Heart left ventricle (tissue), 16 donors: ENCODE measurements around the gene PCDHGA3. TPM values are rescaled to one million over a fixed set of nuclear protein-coding genes. Genes with fewer than 3 reads are reported as not detected.

Experiments used
- ATAC-seq, 4 donors: fragments of 200-7000 bp; cut with Tn5 transposase; one replicate each; pipeline ENCODE4 v1.9.1; 2020 to 2022; ENCODE audit warnings: moderate library complexity in 4 of 4, mild to moderate bottlenecking in 3 of 4, moderate number of reproducible peaks in 1 of 4
- DNase-seq, 5 donors: peaks; one replicate each; pipeline ENCODE4 v3.0.0-alpha.2; 2020
- H3K27ac ChIP-seq, 12 donors: fragments of 200-600 bp; sonication (generic) in 4 of 12; one replicate each; pipeline versions ENCODE4 v1.5.0 to v1.8.0; 2016 to 2022; ENCODE audit warnings: mild to moderate bottlenecking in 2 of 12
- H3K27me3 ChIP-seq, 9 donors: fragments of 200-600 bp; sonication (generic) in 2 of 9; one replicate each; pipeline versions ENCODE4 v1.5.1 to v1.8.0; 2016 to 2022; ENCODE audit warnings: mild to moderate bottlenecking in 3 of 9
- H3K36me3 ChIP-seq, 9 donors: fragments of 200-600 bp; sonication (generic) in 2 of 9; one replicate each; pipeline versions ENCODE4 v1.5.0 to v1.8.0; 2018 to 2022; ENCODE audit warnings: mild to moderate bottlenecking in 2 of 9
- H3K4me1 ChIP-seq, 12 donors: fragments of 200-600 bp; sonication (generic) in 4 of 12; one replicate each; pipeline versions ENCODE4 v1.5.0 to v1.8.0; 2016 to 2022; ENCODE audit warnings: mild to moderate bottlenecking in 3 of 12
- H3K4me3 ChIP-seq, 12 donors: fragments of 200-600 bp; sonication (generic) in 4 of 12; one replicate each; pipeline versions ENCODE4 v1.5.0 to v1.8.0; 2017 to 2022; ENCODE audit warnings: mild to moderate bottlenecking in 9 of 12, moderate library complexity in 4 of 12
- H3K9me3 ChIP-seq, 12 donors: fragments of 200-600 bp; sonication (generic) in 4 of 12; one replicate each; pipeline versions ENCODE4 v1.5.0 to v1.8.0; 2016 to 2022; ENCODE audit warnings: mild to moderate bottlenecking in 1 of 12
- CTCF ChIP-seq, 12 donors: fragments of 200-600 bp; sonication (generic) in 4 of 12; IDR thresholded peaks; one replicate each; pipeline versions ENCODE4 v1.5.0 to v1.8.0; 2018 to 2022; ENCODE audit warnings: antibody characterized with exemption in 12 of 12, mild to moderate bottlenecking in 5 of 12
- POLR2A ChIP-seq, 2 donors: fragments of 450-650 bp; IDR thresholded peaks; one replicate each; pipeline ENCODE4 v1.6.1; 2017; ENCODE audit warnings: antibody characterized with exemption in 2 of 2, mild to moderate bottlenecking in 2 of 2, moderate library complexity in 2 of 2
- WGBS, 4 donors: extraction: QIAGEN DNeasy Blood & Tissue Kit in 2 of 4; methylation state at CpG; one replicate each; pipeline versions ENCODE4 v1.1.5 to v1.1.7; 2013 to 2018; 5-methylcytosine and 5-hydroxymethylcytosine counted together
- intact Hi-C, 10 donors: fragments of 100-400 bp; cut with DNase I; formaldehyde crosslinking; loops; one replicate each; pipeline versions ENCODE4 v1.11.1 to v1.14.2; 2022
- polyA plus RNA-seq, 2 donors: library from polyadenylated mRNA; stranded (reverse); fragments of 200-250 nt; gene quantifications; one replicate each; pipeline ENCODE4 v1.2.3, GENCODE V29; 2013
- total RNA-seq, 9 donors: library from RNA; depleted of rRNA in 2 of 9; stranded (reverse); fragments of >200 nt in 2 of 9; fragmentation: NEBNext Ultra II Directional in 3 of 9; extraction: Animal tissue kit (Norgen Biotek cat#: 25700) in 3 of 9; gene quantifications; one replicate each; pipeline versions ENCODE4 v1.1.0 to v1.2.4, GENCODE V29; 2016 to 2023
- donor health status: ischemic (EF 13 %, LVEDD 7.1; RV severe dilation, severe dysfunction).
- donor health status: healthy with polysubstance abuse.
- donor health status: DM: no; HTN: yes; CAD: no.
- donor health status: DM: no; HTN: no; CAD: no.
- donor health status: ischemic (EF 25% LVEDD 6.9; RV normal size, moderate dysfunction).
- donor health status: ischemic (EF 25% LVEDD 5.7; RV mildly dilated, moderate dysfunction).
- donor health status: healthy.
- donor health status: DM: yes; HTN: yes; CAD: no.
- donor health status: ischemic (EF 35%, LVEDD 5.7; RV mildly dilated, moderate dysfunction).
- donor health status: nonischemic (EF 11% LVEDD 7.7; RV severe dilation, severe dysfunction).
- donor health status: DM: yes; HTN: yes; CAD: no.
- donor health status: PGD.
- donor health status: ischemic (EF 29% LVEDD 5.4; RV normal size, mild dysfunction).
- donor health status: nonischemic (EF 23%, LVEDD 6.1; RV moderate dilation, normal function).

Gene PCDHGA3
- total and polyA plus RNA-seq, 11 donors: 3.5 to 27.2 (median 13.3) TPM

GRCh38 chr5:141366016-141366896 is 22.6 kb downstream of the PCDHGA3 start:
- peaks cover 0 to 30% (median 0%) of the 10 kb centered on the region in 12 donors for H3K4me1 ChIP-seq
- no peak for TF ChIP-seq POLR2A (IDR thresholded peaks at IDR 0.05)
- TF ChIP-seq CTCF (IDR thresholded peaks at IDR 0.05): no peak
- peaks cover 0 to 50% (median 0%) of the 10 kb centered on the region in 9 donors for H3K27me3 ChIP-seq
- 38 to 58% (median 47%) methylated on average over 26 to 46 of the region's 46 CpGs for WGBS, 4 donors
- intact Hi-C loops: loop anchor here in 2 of 10 donors (10.0 kb wide), 1 partner anchor 49 kb away; the partner anchor contains the start of genes PCDHGA10 (in 2 of the 2) and PCDHGB7 (in 2 of the 2)
- ATAC-seq: no peak
- peaks cover 0 to 10% (median 0%) of the 10 kb centered on the region in 9 donors for H3K36me3 ChIP-seq
- DNase-seq: no peak
- no peak overlapping the region for H3K27ac ChIP-seq
- H3K9me3 ChIP-seq: peaks cover 0 to 98% (median 62%) of the 10 kb centered on the region in 12 donors
- no peak overlapping the region for H3K4me3 ChIP-seq

- Histone ChIP-seq H3K36me3 (peaks cover 0 to 36% (median 0%) of the 10 kb centered on the region in 9 donors), H3K4me3 (peak within 1 kb of the TSS in 9 of 12 donors; percentile 22 to 44 (median 38)), H3K9me3 (peaks cover 0 to 100% (median 62%) of the 10 kb centered on the region in 12 donors), H3K4me1 (peaks cover 0 to 31% (median 2%) of the 10 kb centered on the region in 12 donors), H3K27me3 (peaks cover 0 to 50% (median 0%) of the 10 kb centered on the region in 9 donors), H3K27ac (peak within 1 kb of the TSS in 6 of 12 donors; percentile 16 to 53 (median 44))
- ATAC-seq (peak; percentile 75 to 92 (median 89)), DNase-seq (peak in 3 of 5 donors; percentile 40 to 70 (median 62))
- TF ChIP-seq CTCF (IDR thresholded peaks at IDR 0.05): peak in 11 of 12 donors; percentile 15 to 55 (median 38)
- no peak for TF ChIP-seq POLR2A (IDR thresholded peaks at IDR 0.05)
- intact Hi-C loops: loop anchor here in 2 of 10 donors (10.0 kb wide), 1 partner anchor 45 kb away; the partner anchor contains the start of genes PCDHGA10 (in 2 of the 2) and PCDHGB7 (in 2 of the 2)
- WGBS, 4 donors: 22 to 39% (median 27%) methylated on average over 30 to 32 of the region's 32 CpGs
Observed at GRCh38 chr5:141369994-141370848, 26.6 kb downstream of the PCDHGA3 start, which contains the start of gene PCDHGB3. PCDHGB3 (plus strand) TSS chr5:141370242; CDS start chr5:141370395, 153 bp downstream.

- TF ChIP-seq CTCF (IDR thresholded peaks at IDR 0.05) (no peak), POLR2A (IDR thresholded peaks at IDR 0.05) (no peak)
- DNase-seq (peak in 1 of 5 donors; percentile 25), ATAC-seq (peak in 3 of 4 donors; percentile 18 to 20 (median 19))
- Histone ChIP-seq H3K36me3 (peaks cover 0 to 26% (median 0%) of the 10 kb centered on the region in 9 donors), H3K27me3 (peaks cover 0 to 34% (median 0%) of the 10 kb centered on the region in 9 donors), H3K9me3 (peaks cover 0 to 99% (median 61%) of the 10 kb centered on the region in 12 donors), H3K27ac (no peak overlapping the region), H3K4me3 (no peak overlapping the region), H3K4me1 (peaks cover 0 to 31% (median 2%) of the 10 kb centered on the region in 12 donors)
- intact Hi-C loops: no loop called here
- WGBS, 4 donors: 34 to 48% (median 42%) methylated on average over 25 to 69 of the region's 69 CpGs
Observed at GRCh38 chr5:141371572-141372475, 28.2 kb downstream of the PCDHGA3 start.
